Fibroblast of the conjunctiva (primary cell): Measurements from ENCODE around the gene KRT78.
"Not testable (repeated sequence)": the region's sequence is repeated elsewhere in the genome, so short reads cannot be mapped to it uniquely, and the experiment has no call there.

Experiments used
- DNase-seq: peaks from one replicate; pipeline ENCODE4 v3.0.0-alpha.2; 2010; ENCODE audit warnings: low read depth

KRT78 gene

GRCh38 chr12:52871291-52872039, 22.7 kb upstream of the KRT78 start:
- DNase-seq = peak; percentile 78

GRCh38 chr12:52870361-52871290, 21.8 kb upstream of the KRT78 start:
- DNase-seq = no peak

GRCh38 chr12:52867642-52868041, 18.8 kb upstream of the KRT78 start:
- no peak for DNase-seq

- no peak for DNase-seq
Measured at GRCh38 chr12:52867152-52867551, 18.4 kb upstream of the KRT78 start.

- no peak for DNase-seq
Measured at GRCh38 chr12:52865090-52865944, 16.5 kb upstream of the KRT78 start.

- no peak for DNase-seq
Measured at GRCh38 chr12:52862023-52862422, 13.2 kb upstream of the KRT78 start.

- no peak for DNase-seq
Measured at GRCh38 chr12:52861511-52861910, 12.7 kb upstream of the KRT78 start.

GRCh38 chr12:52860102-52860823, 11.5 kb upstream of the KRT78 start:
- peak; percentile 45 for DNase-seq

- no peak for DNase-seq
Measured at GRCh38 chr12:52857500-52857899, 8.7 kb upstream of the KRT78 start.

- no peak for DNase-seq
Measured at GRCh38 chr12:52856787-52857186, 8.0 kb upstream of the KRT78 start.

GRCh38 chr12:52856077-52856476, 7.3 kb upstream of the KRT78 start:
- DNase-seq = not testable (repeated sequence)

- no peak for DNase-seq
Measured at GRCh38 chr12:52851787-52852186, 3.0 kb upstream of the KRT78 start.

GRCh38 chr12:52850681-52851080, 1.9 kb upstream of the KRT78 start:
- DNase-seq = no peak

GRCh38 chr12:52849511-52849910, 717 bp upstream of the KRT78 start:
- no peak for DNase-seq

GRCh38 chr12:52847335-52848102, 1.3 kb downstream of the KRT78 start:
- no peak for DNase-seq

- DNase-seq = no peak
Measured at GRCh38 chr12:52846356-52846970, 2.3 kb downstream of the KRT78 start.

GRCh38 chr12:52845946-52846345, 2.8 kb downstream of the KRT78 start:
- DNase-seq = no peak

- DNase-seq = no peak
Measured at GRCh38 chr12:52844386-52844785, 4.4 kb downstream of the KRT78 start.

GRCh38 chr12:52839436-52840105, 9.2 kb downstream of the KRT78 start:
- DNase-seq = no peak
